Measurements from ENCODE around the gene SAMD4A.
"Not testable (repeated sequence)": the region's sequence is repeated elsewhere in the genome, so short reads cannot be mapped to it uniquely, and the experiment has no call there.

The SAMD4A gene

GRCh38 chr14:54786838-54787237, 219.9 kb downstream of the SAMD4A start:
- H3K36me3 Mint-ChIP-seq = peaks cover 35% of the 10 kb centered on the region
- no peak overlapping the region for H3K27ac Mint-ChIP-seq

DNA sequence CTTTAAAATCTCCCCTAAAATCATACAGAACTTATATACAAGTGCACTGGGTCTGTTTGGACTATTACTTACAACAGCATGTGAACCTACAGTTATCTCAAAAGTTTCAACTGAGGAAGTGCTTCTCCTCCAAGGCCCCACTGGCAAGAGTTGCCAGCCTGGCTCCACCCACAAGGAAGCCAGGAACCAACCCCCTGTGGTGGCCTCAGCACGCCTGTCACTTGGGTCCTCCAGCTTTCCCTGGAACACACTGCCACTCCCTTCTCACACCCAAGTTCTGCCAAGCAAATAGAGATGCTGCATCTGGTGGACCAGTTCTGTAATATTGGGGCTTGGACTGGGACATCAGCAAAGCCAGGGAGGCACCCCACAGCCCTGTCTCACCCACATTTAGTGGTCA, 220.3 kb downstream of the SAMD4A start:
- ATAC-seq (ENCODE audit: low read depth) (no peak), DNase-seq (ENCODE audit: low spot score in 2 of 2) (no peak)
- H3K27me3 Mint-ChIP-seq = no peaks in the 10 kb centered on the region
- no peak overlapping the region for H3K27ac Mint-ChIP-seq
- peaks cover 16% of the 10 kb centered on the region for H3K4me1 Mint-ChIP-seq
- peaks cover 36% of the 10 kb centered on the region for H3K36me3 Mint-ChIP-seq
- no peak overlapping the region for H3K4me3 Mint-ChIP-seq
- no peaks in the 10 kb centered on the region for H3K9me3 Mint-ChIP-seq

More at GRCh38 chr14:54786838-54787237, 219.9 kb downstream of the SAMD4A start:
- ATAC-seq (ENCODE audit: low read depth) = no peak
- Mint-ChIP-seq H3K4me3 (no peak overlapping the region), H3K9me3 (no peaks in the 10 kb centered on the region), H3K4me1 (peaks cover 16% of the 10 kb centered on the region), H3K27me3 (no peaks in the 10 kb centered on the region)
- no peak for DNase-seq (ENCODE audit: low spot score in 2 of 2)

GRCh38 chr14:54788701-54789100, 221.8 kb downstream of the SAMD4A start:
- no peak overlapping the region for H3K4me3 Mint-ChIP-seq
- no peaks in the 10 kb centered on the region for H3K9me3 Mint-ChIP-seq
- H3K36me3 Mint-ChIP-seq = peaks cover 30% of the 10 kb centered on the region
- no peak overlapping the region for H3K27ac Mint-ChIP-seq
- no peak for DNase-seq (ENCODE audit: low spot score in 2 of 2)
- no peaks in the 10 kb centered on the region for H3K27me3 Mint-ChIP-seq
- ATAC-seq (ENCODE audit: low read depth) = no peak
- peaks cover 8% of the 10 kb centered on the region for H3K4me1 Mint-ChIP-seq

GRCh38 chr14:54789166-54789565, 222.2 kb downstream of the SAMD4A start:
- Mint-ChIP-seq H3K36me3 (peaks cover 28% of the 10 kb centered on the region), H3K27me3 (no peaks in the 10 kb centered on the region), H3K4me3 (no peak overlapping the region), H3K4me1 (peaks cover 5% of the 10 kb centered on the region), H3K9me3 (no peaks in the 10 kb centered on the region), H3K27ac (no peak overlapping the region)
- DNase-seq (ENCODE audit: low spot score in 2 of 2) (no peak), ATAC-seq (ENCODE audit: low read depth) (no peak)

GRCh38 chr14:54789781-54790480, 223.0 kb downstream of the SAMD4A start:
- peaks cover 5% of the 10 kb centered on the region for H3K4me1 Mint-ChIP-seq
- H3K27ac Mint-ChIP-seq = peak overlapping the region; percentile 22
- H3K9me3 Mint-ChIP-seq = no peaks in the 10 kb centered on the region
- DNase-seq (ENCODE audit: low spot score in 2 of 2) = no peak
- H3K4me3 Mint-ChIP-seq = no peak overlapping the region
- no peak for ATAC-seq (ENCODE audit: low read depth)
- H3K36me3 Mint-ChIP-seq = peaks cover 28% of the 10 kb centered on the region
- no peaks in the 10 kb centered on the region for H3K27me3 Mint-ChIP-seq

DNA sequence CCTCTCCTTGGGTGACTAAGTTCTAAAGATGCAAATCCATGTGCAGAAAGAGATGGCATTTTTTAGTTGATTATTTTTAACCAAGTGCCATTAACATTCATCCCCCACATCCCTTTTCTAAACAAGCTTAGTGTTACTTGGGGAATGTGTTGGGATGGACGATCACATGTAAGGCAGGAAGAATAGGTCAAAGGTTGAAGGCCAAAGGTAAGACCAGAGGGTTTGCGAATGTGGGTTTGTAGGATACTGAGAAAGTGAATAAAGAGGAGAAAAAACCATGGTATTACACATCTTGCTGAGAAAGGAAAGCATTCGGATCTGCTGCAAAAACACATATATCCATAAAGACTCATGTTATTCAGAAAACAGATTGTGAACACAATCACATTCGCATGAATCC, 224.1 kb downstream of the SAMD4A start:
- peaks cover 26% of the 10 kb centered on the region for H3K36me3 Mint-ChIP-seq
- no peak overlapping the region for H3K4me3 Mint-ChIP-seq
- ATAC-seq (ENCODE audit: low read depth) (no peak), DNase-seq (ENCODE audit: low spot score in 2 of 2) (no peak)
- peaks cover 4% of the 10 kb centered on the region for H3K4me1 Mint-ChIP-seq
- peaks cover 4% of the 10 kb centered on the region for H3K9me3 Mint-ChIP-seq
- H3K27me3 Mint-ChIP-seq = no peaks in the 10 kb centered on the region
- H3K27ac Mint-ChIP-seq = no peak overlapping the region

DNA sequence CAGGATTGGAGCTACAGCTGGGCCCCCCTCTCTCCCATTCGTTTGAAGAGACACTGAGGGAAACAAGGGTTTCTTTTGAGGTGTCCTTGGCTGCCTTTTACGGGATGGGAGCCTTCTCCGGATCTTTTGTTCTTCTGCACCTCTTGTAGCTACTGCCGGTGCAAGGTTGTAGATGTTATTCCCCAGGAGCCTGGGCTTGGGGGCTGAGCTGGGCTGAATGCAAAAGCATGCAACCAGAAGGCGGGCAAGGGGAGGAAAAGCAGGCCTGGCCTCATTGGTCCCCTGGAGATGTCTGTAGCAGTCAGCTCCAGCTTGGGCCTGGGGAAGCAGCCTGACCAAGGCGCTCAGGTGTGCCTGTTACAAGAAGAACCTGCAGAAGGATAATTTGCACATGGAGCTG, 225.4 kb downstream of the SAMD4A start:
- H3K27ac Mint-ChIP-seq = no peak overlapping the region

GRCh38 chr14:54794159-54794558, 227.2 kb downstream of the SAMD4A start:
- no peak overlapping the region for H3K4me3 Mint-ChIP-seq
- H3K27ac Mint-ChIP-seq = no peak overlapping the region
- H3K27me3 Mint-ChIP-seq = no peaks in the 10 kb centered on the region
- no peak for DNase-seq (ENCODE audit: low spot score in 2 of 2)
- peaks cover 4% of the 10 kb centered on the region for H3K9me3 Mint-ChIP-seq
- no peak for ATAC-seq (ENCODE audit: low read depth)
- H3K36me3 Mint-ChIP-seq = peaks cover 12% of the 10 kb centered on the region
- no peaks in the 10 kb centered on the region for H3K4me1 Mint-ChIP-seq

More for the DNA sequence above, 225.4 kb downstream of the SAMD4A start:
- peaks cover 4% of the 10 kb centered on the region for H3K9me3 Mint-ChIP-seq
- DNase-seq (ENCODE audit: low spot score in 2 of 2) (no peak), ATAC-seq (ENCODE audit: low read depth) (no peak)
- no peaks in the 10 kb centered on the region for H3K27me3 Mint-ChIP-seq
- H3K36me3 Mint-ChIP-seq = peaks cover 21% of the 10 kb centered on the region
- no peak overlapping the region for H3K4me3 Mint-ChIP-seq
- no peaks in the 10 kb centered on the region for H3K4me1 Mint-ChIP-seq

- no peak overlapping the region for H3K4me3 Mint-ChIP-seq
- H3K9me3 Mint-ChIP-seq = peaks cover 4% of the 10 kb centered on the region
- no peak for DNase-seq (ENCODE audit: low spot score in 2 of 2)
- peaks cover 2% of the 10 kb centered on the region for H3K27me3 Mint-ChIP-seq
- H3K27ac Mint-ChIP-seq = no peak overlapping the region
- H3K4me1 Mint-ChIP-seq = no peaks in the 10 kb centered on the region
- H3K36me3 Mint-ChIP-seq = peaks cover 10% of the 10 kb centered on the region
- ATAC-seq (ENCODE audit: low read depth) = no peak
These were observed 227.9 kb downstream of the SAMD4A start for GRCh38 chr14:54794796-54795195.

- Mint-ChIP-seq H3K27me3 (peaks cover 5% of the 10 kb centered on the region), H3K4me3 (no peak overlapping the region), H3K36me3 (peaks cover 2% of the 10 kb centered on the region), H3K4me1 (no peaks in the 10 kb centered on the region), H3K27ac (no peak overlapping the region), H3K9me3 (peaks cover 6% of the 10 kb centered on the region)
- ATAC-seq (ENCODE audit: low read depth) = no peak
- DNase-seq (ENCODE audit: low spot score in 2 of 2) = no peak
These were observed 230.0 kb downstream of the SAMD4A start for GRCh38 chr14:54796961-54797360.

DNA sequence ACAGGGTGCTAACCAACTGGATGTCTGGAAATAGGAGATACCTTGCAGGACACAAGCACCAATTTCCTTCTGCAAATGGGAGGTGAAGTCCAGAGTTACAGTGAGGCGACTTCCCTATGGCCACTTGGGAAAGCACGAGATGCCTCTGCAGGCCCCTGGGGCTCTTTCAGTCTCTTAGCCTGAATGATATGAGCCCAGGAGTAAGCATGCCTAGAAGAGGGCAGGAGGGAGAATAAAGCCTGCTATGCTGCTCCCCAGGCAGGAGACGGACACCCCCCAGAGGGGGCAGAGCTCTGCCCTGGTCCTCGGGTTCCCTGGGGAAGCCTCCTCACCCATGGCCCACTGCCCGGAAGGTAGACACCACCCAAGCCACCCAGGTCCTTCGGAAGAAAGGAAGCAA, 230.6 kb downstream of the SAMD4A start:
- DNase-seq (ENCODE audit: low spot score in 2 of 2) (no peak), ATAC-seq (ENCODE audit: low read depth) (no peak)
- H3K9me3 Mint-ChIP-seq = peaks cover 6% of the 10 kb centered on the region
- H3K36me3 Mint-ChIP-seq = peaks cover 2% of the 10 kb centered on the region
- H3K4me1 Mint-ChIP-seq = no peaks in the 10 kb centered on the region
- no peak overlapping the region for H3K4me3 Mint-ChIP-seq
- H3K27me3 Mint-ChIP-seq = peaks cover 5% of the 10 kb centered on the region
- H3K27ac Mint-ChIP-seq = no peak overlapping the region

GRCh38 chr14:54797986-54798385, 231.1 kb downstream of the SAMD4A start:
- ATAC-seq (ENCODE audit: low read depth) (no peak), DNase-seq (ENCODE audit: low spot score in 2 of 2) (no peak)
- peaks cover 5% of the 10 kb centered on the region for H3K27me3 Mint-ChIP-seq
- H3K9me3 Mint-ChIP-seq = peaks cover 6% of the 10 kb centered on the region
- H3K36me3 Mint-ChIP-seq = peaks cover 2% of the 10 kb centered on the region
- no peak overlapping the region for H3K4me3 Mint-ChIP-seq
- H3K4me1 Mint-ChIP-seq = no peaks in the 10 kb centered on the region
- H3K27ac Mint-ChIP-seq = no peak overlapping the region

GRCh38 chr14:54798465-54799124, 231.7 kb downstream of the SAMD4A start:
- no peaks in the 10 kb centered on the region for H3K4me1 Mint-ChIP-seq
- no peak for ATAC-seq (ENCODE audit: low read depth)
- peaks cover 6% of the 10 kb centered on the region for H3K9me3 Mint-ChIP-seq
- H3K27ac Mint-ChIP-seq = no peak overlapping the region
- H3K4me3 Mint-ChIP-seq = no peak overlapping the region
- H3K27me3 Mint-ChIP-seq = peaks cover 5% of the 10 kb centered on the region
- peaks cover 2% of the 10 kb centered on the region for H3K36me3 Mint-ChIP-seq
- DNase-seq (ENCODE audit: low spot score in 2 of 2) = no peak

GRCh38 chr14:54801482-54801881, 234.6 kb downstream of the SAMD4A start:
- ATAC-seq (ENCODE audit: low read depth); H3K9me3 Mint-ChIP-seq; H3K36me3 Mint-ChIP-seq; H3K4me1 Mint-ChIP-seq; H3K27me3 Mint-ChIP-seq; DNase-seq (ENCODE audit: low spot score in 2 of 2); H3K4me3 Mint-ChIP-seq; H3K27ac Mint-ChIP-seq: not testable (repeated sequence)

GRCh38 chr14:54803396-54803795, 236.5 kb downstream of the SAMD4A start:
- DNase-seq (ENCODE audit: low spot score in 2 of 2) (no peak), ATAC-seq (ENCODE audit: low read depth) (no peak)
- H3K9me3 Mint-ChIP-seq = peaks cover 2% of the 10 kb centered on the region
- no peak overlapping the region for H3K4me3 Mint-ChIP-seq
- H3K27ac Mint-ChIP-seq = no peak overlapping the region
- no peaks in the 10 kb centered on the region for H3K36me3 Mint-ChIP-seq
- H3K27me3 Mint-ChIP-seq = peaks cover 8% of the 10 kb centered on the region
- H3K4me1 Mint-ChIP-seq = peaks cover 5% of the 10 kb centered on the region

All from memory B cell (primary cell).